Sigmoid colon (tissue), 4 donors: ENCODE measurements around the gene KRTDAP.

ENCODE experiments used
- CTCF ChIP-seq, 4 experiments: fragments of 450-650 bp in 3 of 4; fragments of 200-600 bp in 1 of 4; IDR thresholded peaks; one replicate each; pipeline ENCODE4 v1.5.1; 2016 to 2019; ENCODE audit warnings: antibody characterized with exemption in 4 of 4, mild to moderate bottlenecking in 3 of 4, moderate library complexity in 2 of 4
- EP300 ChIP-seq, 4 donors: sonication (generic); formaldehyde crosslinking; IDR thresholded peaks; one replicate each; pipeline ENCODE4 v1.6.1; 2017; ENCODE audit warnings: antibody characterized with exemption in 4 of 4
- POLR2A ChIP-seq, 2 donors: fragments of 450-650 bp; IDR thresholded peaks; one replicate each; pipeline ENCODE4 v1.6.1; 2016; ENCODE audit warnings: antibody characterized with exemption in 2 of 2, mild to moderate bottlenecking in 2 of 2, moderate library complexity in 2 of 2
- POLR2AphosphoS5 ChIP-seq, 4 donors: sonication (generic); formaldehyde crosslinking; IDR thresholded peaks; one replicate each; pipeline ENCODE4 v1.6.1; 2017; ENCODE audit warnings: antibody characterized with exemption in 4 of 4

GRCh38 chr19:35502751-35503150 is 12.5 kb upstream of the KRTDAP start:
- TF ChIP-seq POLR2AphosphoS5 (IDR thresholded peaks at IDR 0.05): no peak
- no peak for TF ChIP-seq CTCF (IDR thresholded peaks at IDR 0.05)
- TF ChIP-seq EP300 (IDR thresholded peaks at IDR 0.05): no peak
- no peak for TF ChIP-seq POLR2A (IDR thresholded peaks at IDR 0.05)
